Activated naive CD4-positive, alpha-beta T cell treated with anti-CD3 and anti-CD28 coated beads, Interleukin-2, amount 10 ng/mL, durations not matched to agents 7 days and 5 days (primary cell): Measurements from ENCODE around the gene COMT.

Source experiments
- CTCF ChIA-PET: fragments of 350-600 bp; sonication (Branson Sonifier 250); formaldehyde crosslinking; loops from one replicate; lab custom pipeline; 2021; ENCODE audit warnings: antibody characterized with exemption; lab: Charles Lee
- DNase-seq: peaks from one replicate; pipeline ENCODE4 v3.0.0-alpha.2; 2020
- H3K27ac Mint-ChIP-seq: one replicate; pipeline ENCODE4 v1.8.0; 2021; ENCODE audit warnings: mild to moderate bottlenecking, moderate library complexity, mixed read lengths
- H3K27me3 Mint-ChIP-seq: one replicate; pipeline ENCODE4 v1.8.0; 2021; ENCODE audit warnings: mild to moderate bottlenecking, mixed read lengths
- H3K36me3 Mint-ChIP-seq: one replicate; pipeline ENCODE4 v1.8.0; 2021; ENCODE audit warnings: mixed read lengths
- H3K4me1 Mint-ChIP-seq: one replicate; pipeline ENCODE4 v1.8.0; 2021; ENCODE audit warnings: mixed read lengths
- H3K4me3 Mint-ChIP-seq: one replicate; pipeline ENCODE4 v1.8.0; 2021; ENCODE audit warnings: mild to moderate bottlenecking, moderate library complexity, mixed read lengths
- H3K9me3 Mint-ChIP-seq: one replicate; pipeline ENCODE4 v1.8.0; 2021; ENCODE audit warnings: mixed read lengths

The COMT gene

GRCh38 chr22:20009018-20009491 lies 67.5 kb downstream of the COMT start:
- CTCF ChIA-PET: no interaction called here
- DNase-seq: no peak
- H3K4me3 Mint-ChIP-seq: no peak overlapping the region
- H3K9me3 Mint-ChIP-seq: peaks cover 2% of the 10 kb centered on the region
- peaks cover 11% of the 10 kb centered on the region for H3K27me3 Mint-ChIP-seq
- H3K27ac Mint-ChIP-seq: no peak overlapping the region
- no peaks in the 10 kb centered on the region for H3K4me1 Mint-ChIP-seq
- H3K36me3 Mint-ChIP-seq: no peaks in the 10 kb centered on the region

- no peaks in the 10 kb centered on the region for H3K9me3 Mint-ChIP-seq
- no peaks in the 10 kb centered on the region for H3K36me3 Mint-ChIP-seq
- peaks cover 15% of the 10 kb centered on the region for H3K27me3 Mint-ChIP-seq
- H3K4me3 Mint-ChIP-seq: no peak overlapping the region
- CTCF ChIA-PET: no interaction called here
- no peak for DNase-seq
- H3K4me1 Mint-ChIP-seq: no peaks in the 10 kb centered on the region
- no peak overlapping the region for H3K27ac Mint-ChIP-seq
These were observed 68.2 kb downstream of the COMT start for GRCh38 chr22:20009582-20010306.

- no peaks in the 10 kb centered on the region for H3K36me3 Mint-ChIP-seq
- H3K27ac Mint-ChIP-seq: no peak overlapping the region
- no peak for DNase-seq
- peaks cover 23% of the 10 kb centered on the region for H3K27me3 Mint-ChIP-seq
- CTCF ChIA-PET: interaction anchor here (0.5 kb wide), 1 partner anchor 309 kb away, joined by 3 read pairs; no protein-coding TSS in a partner anchor
- H3K4me3 Mint-ChIP-seq: no peak overlapping the region
- no peaks in the 10 kb centered on the region for H3K9me3 Mint-ChIP-seq
- H3K4me1 Mint-ChIP-seq: peaks cover 3% of the 10 kb centered on the region
These were observed 68.9 kb downstream of the COMT start for GRCh38 chr22:20010307-20011122.

GRCh38 chr22:20011123-20011992 lies 69.8 kb downstream of the COMT start:
- CTCF ChIA-PET: interaction anchor here (0.5 to 4.5 kb wide), 2 partner anchors 40 to 310 kb away, joined by 3 to 28 read pairs; no protein-coding TSS in a partner anchor
- no peaks in the 10 kb centered on the region for H3K9me3 Mint-ChIP-seq
- DNase-seq: no peak

GRCh38 chr22:20011993-20012740 lies 70.6 kb downstream of the COMT start:
- H3K27me3 Mint-ChIP-seq: peaks cover 31% of the 10 kb centered on the region
- H3K4me3 Mint-ChIP-seq: no peak overlapping the region
- DNase-seq: no peak
- H3K4me1 Mint-ChIP-seq: peaks cover 7% of the 10 kb centered on the region
- no peaks in the 10 kb centered on the region for H3K9me3 Mint-ChIP-seq
- no peaks in the 10 kb centered on the region for H3K36me3 Mint-ChIP-seq
- CTCF ChIA-PET: interaction anchor here (1.1 to 4.5 kb wide), 3 partner anchors 21 to 43 kb away, joined by 4 to 28 read pairs (median 4); no protein-coding TSS in a partner anchor
- H3K27ac Mint-ChIP-seq: no peak overlapping the region

More at GRCh38 chr22:20011123-20011992, 69.8 kb downstream of the COMT start:
- H3K27ac Mint-ChIP-seq: no peak overlapping the region
- no peaks in the 10 kb centered on the region for H3K36me3 Mint-ChIP-seq
- H3K4me1 Mint-ChIP-seq: peaks cover 5% of the 10 kb centered on the region
- no peak overlapping the region for H3K4me3 Mint-ChIP-seq
- peaks cover 24% of the 10 kb centered on the region for H3K27me3 Mint-ChIP-seq

- CTCF ChIA-PET: interaction anchor here (1.1 to 4.5 kb wide), 4 partner anchors 22 to 282 kb away, joined by 4 to 28 read pairs (median 4); no protein-coding TSS in a partner anchor
- peaks cover 38% of the 10 kb centered on the region for H3K27me3 Mint-ChIP-seq
- H3K4me1 Mint-ChIP-seq: peaks cover 11% of the 10 kb centered on the region
- H3K27ac Mint-ChIP-seq: no peak overlapping the region
- no peaks in the 10 kb centered on the region for H3K36me3 Mint-ChIP-seq
- H3K9me3 Mint-ChIP-seq: no peaks in the 10 kb centered on the region
- no peak overlapping the region for H3K4me3 Mint-ChIP-seq
- DNase-seq: no peak
These were observed 71.3 kb downstream of the COMT start for GRCh38 chr22:20012741-20013331.

- no peak overlapping the region for H3K4me3 Mint-ChIP-seq
- no peaks in the 10 kb centered on the region for H3K36me3 Mint-ChIP-seq
- no peaks in the 10 kb centered on the region for H3K9me3 Mint-ChIP-seq
These were observed 71.9 kb downstream of the COMT start for GRCh38 chr22:20013382-20013871.

GRCh38 chr22:20014526-20015186 lies 73.1 kb downstream of the COMT start:
- no peaks in the 10 kb centered on the region for H3K9me3 Mint-ChIP-seq
- H3K27me3 Mint-ChIP-seq: peaks cover 56% of the 10 kb centered on the region
- H3K36me3 Mint-ChIP-seq: no peaks in the 10 kb centered on the region
- H3K4me3 Mint-ChIP-seq: peak overlapping the region; percentile 60
- peaks cover 11% of the 10 kb centered on the region for H3K4me1 Mint-ChIP-seq
- H3K27ac Mint-ChIP-seq: no peak overlapping the region
- CTCF ChIA-PET: interaction anchor here (1.2 to 4.5 kb wide), 6 partner anchors 13 to 61 kb away, joined by 3 to 28 read pairs (median 4); no protein-coding TSS in a partner anchor
- no peak for DNase-seq

More at GRCh38 chr22:20013382-20013871, 71.9 kb downstream of the COMT start:
- Mint-ChIP-seq H3K27ac (no peak overlapping the region), H3K4me1 (peaks cover 11% of the 10 kb centered on the region), H3K27me3 (peaks cover 43% of the 10 kb centered on the region)
- CTCF ChIA-PET: interaction anchor here (1.1 to 4.5 kb wide), 7 partner anchors 22 to 283 kb away, joined by 3 to 28 read pairs (median 4); no protein-coding TSS in a partner anchor
- DNase-seq: peak; percentile 59

- Mint-ChIP-seq H3K27ac (no peak overlapping the region), H3K4me1 (peaks cover 11% of the 10 kb centered on the region), H3K4me3 (peak overlapping the region; percentile 60), H3K9me3 (no peaks in the 10 kb centered on the region), H3K27me3 (peaks cover 58% of the 10 kb centered on the region), H3K36me3 (no peaks in the 10 kb centered on the region)
- no peak for DNase-seq
- CTCF ChIA-PET: interaction anchor here (1.2 to 4.5 kb wide), 4 partner anchors 12 to 49 kb away, joined by 3 to 28 read pairs (median 4); no protein-coding TSS in a partner anchor
These were observed 73.6 kb downstream of the COMT start for GRCh38 chr22:20015187-20015625.

GRCh38 chr22:20015971-20016733 lies 74.6 kb downstream of the COMT start:
- CTCF ChIA-PET: interaction anchor here (1.2 to 4.5 kb wide), 3 partner anchors 11 to 47 kb away, joined by 3 to 28 read pairs (median 5); no protein-coding TSS in a partner anchor
- H3K4me3 Mint-ChIP-seq: no peak overlapping the region
- no peaks in the 10 kb centered on the region for H3K36me3 Mint-ChIP-seq

More at GRCh38 chr22:20015971-20016733, 74.6 kb downstream of the COMT start:
- H3K4me1 Mint-ChIP-seq: peaks cover 16% of the 10 kb centered on the region
- H3K9me3 Mint-ChIP-seq: no peaks in the 10 kb centered on the region
- H3K27ac Mint-ChIP-seq: no peak overlapping the region
- DNase-seq: peak; percentile 61
- H3K27me3 Mint-ChIP-seq: peaks cover 58% of the 10 kb centered on the region
